Frontal cortex (tissue), 4 donors: ENCODE data around the gene CYB5RL. TPM values are rescaled to one million over a fixed set of nuclear protein-coding genes. Genes with fewer than 3 reads are reported as not detected.
"Not testable (repeated sequence)": the region's sequence is repeated elsewhere in the genome, so short reads cannot be mapped to it uniquely, and the experiment has no call there.

ENCODE experiments used
- DNase-seq, 2 donors: peaks; one replicate each; pipeline ENCODE4 v3.0.0; 2012; ENCODE audit warnings: low spot score in 2 of 2
- FAIRE-seq: peaks from 2 replicates; lab custom pipeline; 2012; peaks lifted over from hg19 to GRCh38; lab: Jason Lieb, UNC
- total RNA-seq: library from RNA; depleted of rRNA; stranded (reverse); fragments of >200 nt; gene quantifications from one replicate; pipeline ENCODE4 v1.2.3, GENCODE V29; 2014
- donor health status: control.
- donor health status: control.
- donor health status: control.

Gene CYB5RL
- total RNA-seq, 1 donor from 2014 or later: 4.5 TPM

GRCh38 chr1:54227891-54228310 is 28.1 kb upstream of the CYB5RL start:
- FAIRE-seq: no peak
- no peak for DNase-seq

- FAIRE-seq: no peak
- DNase-seq: peak in 1 of 2 donors; percentile 46
These were observed 27.3 kb upstream of the CYB5RL start for GRCh38 chr1:54227091-54227602.

- DNase-seq (no peak), FAIRE-seq (no peak)
These were observed 26.2 kb upstream of the CYB5RL start for GRCh38 chr1:54225986-54226559.

GRCh38 chr1:54225378-54225777 is 25.5 kb upstream of the CYB5RL start:
- DNase-seq (no peak), FAIRE-seq (no peak)

GRCh38 chr1:54224233-54224632 is 24.4 kb upstream of the CYB5RL start:
- FAIRE-seq: no peak
- DNase-seq: no peak

GRCh38 chr1:54223441-54224202 is 23.8 kb upstream of the CYB5RL start:
- FAIRE-seq (no peak), DNase-seq (no peak)

GRCh38 chr1:54222711-54223110 is 22.9 kb upstream of the CYB5RL start:
- no peak for FAIRE-seq

GRCh38 chr1:54221867-54222484 is 22.1 kb upstream of the CYB5RL start:
- FAIRE-seq: no peak

More at GRCh38 chr1:54222711-54223110, 22.9 kb upstream of the CYB5RL start:
- no peak for DNase-seq

GRCh38 chr1:54221113-54221834 is 21.4 kb upstream of the CYB5RL start:
- FAIRE-seq: no peak
- no peak for DNase-seq

More at GRCh38 chr1:54221867-54222484, 22.1 kb upstream of the CYB5RL start:
- no peak for DNase-seq

- DNase-seq: peak in 1 of 2 donors; percentile 43
- no peak for FAIRE-seq
These were observed 20.4 kb upstream of the CYB5RL start for GRCh38 chr1:54220004-54220811.

- DNase-seq (no peak), FAIRE-seq (no peak)
These were observed 19.8 kb upstream of the CYB5RL start for GRCh38 chr1:54219688-54220003.

GRCh38 chr1:54218883-54219687 is 19.3 kb upstream of the CYB5RL start:
- DNase-seq: no peak
- no peak for FAIRE-seq

- no peak for DNase-seq
- no peak for FAIRE-seq
These were observed 15.7 kb upstream of the CYB5RL start for GRCh38 chr1:54215523-54215922.

GRCh38 chr1:54212872-54213271 is 13.0 kb upstream of the CYB5RL start:
- DNase-seq (no peak), FAIRE-seq (no peak)

- FAIRE-seq, DNase-seq: not testable (repeated sequence)
These were observed 8.1 kb upstream of the CYB5RL start for GRCh38 chr1:54207896-54208295.

GRCh38 chr1:54207287-54207686 is 7.5 kb upstream of the CYB5RL start:
- no peak for DNase-seq
- FAIRE-seq: no peak

- no peak for FAIRE-seq
These were observed 4.4 kb upstream of the CYB5RL start for GRCh38 chr1:54204199-54204598.

GRCh38 chr1:54200519-54200997 is 728 bp upstream of the CYB5RL start:
- no peak for DNase-seq
- FAIRE-seq: no peak

More at GRCh38 chr1:54204199-54204598, 4.4 kb upstream of the CYB5RL start:
- DNase-seq: no peak
